Duodenal mucosa (tissue), 2 donors: ENCODE results near the gene ALG12.

ENCODE experiments used
- H3K27ac ChIP-seq: one replicate; pipeline ENCODE4 v1.7.0; 2013; ENCODE audit warnings: low read depth, low read length
- H3K27me3 ChIP-seq, 2 donors: one replicate each; pipeline ENCODE4 v1.7.0; 2013; ENCODE audit warnings: low read length in 2 of 2, control low read depth in 1 of 2; ENCODE audit not compliant: insufficient read depth in 2 of 2, control insufficient read depth in 1 of 2
- H3K36me3 ChIP-seq, 2 donors: one replicate each; pipeline ENCODE4 v1.7.0; 2013; ENCODE audit warnings: low read length in 2 of 2, control low read depth in 1 of 2; ENCODE audit not compliant: insufficient read depth in 2 of 2, control insufficient read depth in 1 of 2
- H3K4me1 ChIP-seq, 2 donors: one replicate each; pipeline ENCODE4 v1.7.0; 2013; ENCODE audit warnings: low read length in 2 of 2, control low read depth in 1 of 2; ENCODE audit not compliant: insufficient read depth in 2 of 2, control insufficient read depth in 1 of 2
- H3K4me3 ChIP-seq, 2 donors: one replicate each; pipeline ENCODE4 v1.7.0; 2013; ENCODE audit warnings: low read length in 2 of 2, low read depth in 1 of 2
- H3K9ac ChIP-seq, 2 donors: one replicate each; pipeline ENCODE4 v1.7.0; 2013; ENCODE audit warnings: low read length in 2 of 2, low read depth in 1 of 2
- H3K9me3 ChIP-seq, 2 donors: one replicate each; pipeline ENCODE4 v1.7.0; 2013; ENCODE audit warnings: low read length in 2 of 2, control low read depth in 1 of 2; ENCODE audit not compliant: control insufficient read depth in 1 of 2

Gene ALG12

GRCh38 chr22:49929994-49930575 is 11.8 kb upstream of the ALG12 start:
- H3K4me1 ChIP-seq = peaks cover 24 to 32% of the 10 kb centered on the region in 2 donors
- H3K9me3 ChIP-seq = no peaks in the 10 kb centered on the region
- H3K27me3 ChIP-seq = no peaks in the 10 kb centered on the region
- H3K36me3 ChIP-seq = peaks cover 0 to 7% of the 10 kb centered on the region in 2 donors
- H3K9ac ChIP-seq = peak overlapping the region in 1 of 2 donors; percentile 2
- no peak overlapping the region for H3K27ac ChIP-seq
- peak overlapping the region in 1 of 2 donors; percentile 28 for H3K4me3 ChIP-seq

- Histone ChIP-seq H3K27me3 (no peaks in the 10 kb centered on the region), H3K4me3 (peak overlapping the region in 1 of 2 donors; percentile 28), H3K9me3 (no peaks in the 10 kb centered on the region), H3K9ac (no peak overlapping the region), H3K4me1 (peaks cover 19 to 26% of the 10 kb centered on the region in 2 donors), H3K36me3 (peaks cover 0 to 8% of the 10 kb centered on the region in 2 donors), H3K27ac (no peak overlapping the region)
These were observed 11.2 kb upstream of the ALG12 start for GRCh38 chr22:49929211-49929979.

GRCh38 chr22:49928555-49929210 is 10.4 kb upstream of the ALG12 start:
- Histone ChIP-seq H3K4me1 (peaks cover 14 to 19% of the 10 kb centered on the region in 2 donors), H3K9ac (no peak overlapping the region), H3K9me3 (no peaks in the 10 kb centered on the region), H3K27ac (no peak overlapping the region), H3K36me3 (peaks cover 0 to 12% of the 10 kb centered on the region in 2 donors), H3K27me3 (no peaks in the 10 kb centered on the region), H3K4me3 (no peak overlapping the region)

DNA sequence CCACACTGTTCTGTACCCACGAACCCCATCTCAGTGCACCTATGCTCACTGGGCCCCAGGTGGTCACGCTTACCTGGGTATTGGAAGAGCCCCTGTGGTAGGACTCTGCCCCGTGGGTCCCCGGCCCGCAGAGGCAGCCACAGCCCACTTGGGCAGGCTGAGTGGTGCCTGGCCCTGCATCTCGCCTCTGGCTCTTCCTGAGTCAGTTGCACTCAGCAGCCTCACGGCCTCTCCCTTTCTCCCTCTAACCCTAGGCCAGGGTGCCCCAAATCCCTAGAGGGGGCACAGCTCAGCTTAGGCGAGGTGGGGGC is 9.9 kb upstream of the ALG12 start:
- peaks cover 10 to 15% of the 10 kb centered on the region in 2 donors for H3K4me1 ChIP-seq
- H3K4me3 ChIP-seq = no peak overlapping the region
- no peak overlapping the region for H3K9ac ChIP-seq
- no peaks in the 10 kb centered on the region for H3K27me3 ChIP-seq
- no peaks in the 10 kb centered on the region for H3K9me3 ChIP-seq
- H3K36me3 ChIP-seq = peaks cover 0 to 12% of the 10 kb centered on the region in 2 donors
- no peak overlapping the region for H3K27ac ChIP-seq

- H3K4me3 ChIP-seq = no peak overlapping the region
- peaks cover 8 to 14% of the 10 kb centered on the region in 2 donors for H3K4me1 ChIP-seq
- no peaks in the 10 kb centered on the region for H3K9me3 ChIP-seq
- H3K27me3 ChIP-seq = no peaks in the 10 kb centered on the region
- H3K9ac ChIP-seq = no peak overlapping the region
- H3K27ac ChIP-seq = no peak overlapping the region
- H3K36me3 ChIP-seq = peaks cover 0 to 12% of the 10 kb centered on the region in 2 donors
These were observed 9.4 kb upstream of the ALG12 start for GRCh38 chr22:49927483-49928184.

GRCh38 chr22:49926916-49927315 is 8.7 kb upstream of the ALG12 start:
- H3K36me3 ChIP-seq = peaks cover 0 to 12% of the 10 kb centered on the region in 2 donors
- peaks cover 8 to 14% of the 10 kb centered on the region in 2 donors for H3K4me1 ChIP-seq
- no peak overlapping the region for H3K4me3 ChIP-seq
- no peaks in the 10 kb centered on the region for H3K27me3 ChIP-seq
- no peak overlapping the region for H3K9ac ChIP-seq
- H3K27ac ChIP-seq = no peak overlapping the region
- no peaks in the 10 kb centered on the region for H3K9me3 ChIP-seq

GRCh38 chr22:49925525-49926128 is 7.4 kb upstream of the ALG12 start:
- Histone ChIP-seq H3K4me1 (peaks cover 5 to 8% of the 10 kb centered on the region in 2 donors), H3K9me3 (no peaks in the 10 kb centered on the region), H3K27me3 (no peaks in the 10 kb centered on the region), H3K27ac (no peak overlapping the region), H3K36me3 (peaks cover under 1 to 22% of the 10 kb centered on the region in 2 donors), H3K9ac (peak overlapping the region in 1 of 2 donors; percentile 27), H3K4me3 (peak overlapping the region in 1 of 2 donors; percentile 16)

DNA sequence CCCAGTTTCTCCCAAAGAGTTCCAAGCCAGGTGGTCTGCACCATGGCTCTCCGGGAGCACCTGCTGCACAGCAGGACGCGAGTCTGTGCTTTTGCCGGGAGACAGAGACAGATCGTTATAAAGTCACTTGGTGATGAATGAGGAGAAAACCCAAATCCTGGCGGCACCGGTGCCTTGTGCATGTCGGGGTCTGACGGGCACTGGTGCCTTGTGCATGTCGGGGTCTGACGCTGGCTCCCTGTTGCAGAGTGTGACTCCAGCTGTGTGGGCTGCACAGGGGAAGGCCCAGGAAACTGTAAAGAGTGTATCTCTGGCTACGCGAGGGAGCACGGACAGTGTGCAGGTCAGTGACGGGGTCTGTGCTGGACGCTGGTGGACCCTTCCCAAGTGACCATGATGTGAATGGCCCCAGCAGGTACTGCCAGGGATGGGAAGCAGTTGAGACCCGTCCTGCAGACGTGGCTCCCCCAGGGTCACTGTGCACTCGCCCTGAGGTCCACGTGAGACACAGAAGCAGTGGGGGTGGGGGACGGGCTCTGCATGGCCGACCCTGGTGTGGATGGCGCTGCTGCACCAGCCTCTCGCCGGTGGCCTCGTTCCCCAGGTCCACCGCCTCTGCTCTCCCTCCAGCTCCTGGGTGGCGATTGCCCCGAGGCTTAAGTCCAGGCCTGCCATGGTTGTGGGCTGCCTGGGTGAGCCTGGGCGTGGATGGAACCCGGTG is 6.0 kb upstream of the ALG12 start:
- H3K9me3 ChIP-seq = no peaks in the 10 kb centered on the region
- no peaks in the 10 kb centered on the region for H3K27me3 ChIP-seq
- peaks cover 4 to 29% of the 10 kb centered on the region in 2 donors for H3K36me3 ChIP-seq
- H3K27ac ChIP-seq = no peak overlapping the region
- H3K4me1 ChIP-seq = peaks cover 5 to 8% of the 10 kb centered on the region in 2 donors
- no peak overlapping the region for H3K9ac ChIP-seq
- no peak overlapping the region for H3K4me3 ChIP-seq

GRCh38 chr22:49923445-49923844 is 5.2 kb upstream of the ALG12 start:
- Histone ChIP-seq H3K36me3 (peaks cover 4 to 29% of the 10 kb centered on the region in 2 donors), H3K4me3 (no peak overlapping the region), H3K4me1 (peaks cover 8 to 13% of the 10 kb centered on the region in 2 donors), H3K9ac (no peak overlapping the region), H3K9me3 (no peaks in the 10 kb centered on the region), H3K27me3 (no peaks in the 10 kb centered on the region), H3K27ac (no peak overlapping the region)
